ENCODE data around the gene PPP4R3A. TPM values are rescaled to one million over a fixed set of nuclear protein-coding genes. Genes with fewer than 3 reads are reported as not detected.

The PPP4R3A gene
- total and polyA plus RNA-seq, 11 donors, result 32.8 to 53.4 (median 42.3) TPM

GRCh38 chr14:91519239-91520036 lies 9.3 kb upstream of the PPP4R3A start:
- no peak for DNase-seq
- Histone ChIP-seq H3K9me3 (no peaks in the 10 kb centered on the region), H3K4me1 (no peaks in the 10 kb centered on the region), H3K27me3 (peaks cover 0 to 12% (median 0%) of the 10 kb centered on the region in 9 donors), H3K27ac (no peak overlapping the region), H3K36me3 (no peaks in the 10 kb centered on the region), H3K4me3 (no peak overlapping the region)
- WGBS, 4 donors, result 87 to 91% (median 90%) methylated on average over 6 of the region's 6 CpGs
- no peak for TF ChIP-seq POLR2A (IDR thresholded peaks at IDR 0.05)
- TF ChIP-seq CTCF (IDR thresholded peaks at IDR 0.05), result no peak
- intact Hi-C loops (cut with DNase I), result no loop called here
- ATAC-seq, result no peak

GRCh38 chr14:91516663-91517388 lies 6.7 kb upstream of the PPP4R3A start:
- H3K27ac ChIP-seq, result no peak overlapping the region
- H3K27me3 ChIP-seq, result peaks cover 0 to 12% (median 0%) of the 10 kb centered on the region in 9 donors
- no peaks in the 10 kb centered on the region for H3K4me1 ChIP-seq
- intact Hi-C loops (cut with DNase I), result no loop called here
- H3K4me3 ChIP-seq, result no peak overlapping the region
- no peak for ATAC-seq
- 59 to 75% (median 69%) methylated on average over 7 of the region's 7 CpGs for WGBS, 4 donors
- H3K9me3 ChIP-seq, result no peaks in the 10 kb centered on the region
- no peak for DNase-seq
- no peak for TF ChIP-seq CTCF (IDR thresholded peaks at IDR 0.05)
- TF ChIP-seq POLR2A (IDR thresholded peaks at IDR 0.05), result no peak
- H3K36me3 ChIP-seq, result no peaks in the 10 kb centered on the region

GRCh38 chr14:91515979-91516378 lies 5.9 kb upstream of the PPP4R3A start:
- no peak overlapping the region for H3K4me3 ChIP-seq
- H3K36me3 ChIP-seq, result no peaks in the 10 kb centered on the region
- no peak for ATAC-seq
- H3K4me1 ChIP-seq, result peaks cover 0 to 6% (median 1%) of the 10 kb centered on the region in 12 donors
- H3K27me3 ChIP-seq, result peaks cover 0 to 12% (median 0%) of the 10 kb centered on the region in 9 donors
- WGBS, 4 donors, result 71 to 79% (median 75%) methylated on average over 7 of the region's 7 CpGs
- no peaks in the 10 kb centered on the region for H3K9me3 ChIP-seq
- intact Hi-C loops (cut with DNase I), result no loop called here
- H3K27ac ChIP-seq, result no peak overlapping the region
- no peak for DNase-seq
- no peak for TF ChIP-seq CTCF (IDR thresholded peaks at IDR 0.05)
- no peak for TF ChIP-seq POLR2A (IDR thresholded peaks at IDR 0.05)

- peaks cover 0 to 34% (median 19%) of the 10 kb centered on the region in 12 donors for H3K4me1 ChIP-seq
- no peak for ATAC-seq
- intact Hi-C loops (cut with DNase I), result loop anchor here in 1 of 10 donors (5.0 kb wide), 1 partner anchor 1271 kb away; no protein-coding TSS in a partner anchor
Measured at GRCh38 chr14:91511043-91511383, 903 bp upstream of the PPP4R3A start.

More at GRCh38 chr14:91511043-91511383, 903 bp upstream of the PPP4R3A start:
- no peak for TF ChIP-seq POLR2A (IDR thresholded peaks at IDR 0.05)
- TF ChIP-seq CTCF (IDR thresholded peaks at IDR 0.05), result no peak
- H3K4me3 ChIP-seq, result peak overlapping the region; percentile 73 to 100 (median 88)
- peak overlapping the region; percentile 94 to 100 (median 99) for H3K27ac ChIP-seq
- DNase-seq, result no peak
- 35 to 41% (median 36%) methylated on average over 9 of the region's 9 CpGs for WGBS, 4 donors
- no peaks in the 10 kb centered on the region for H3K9me3 ChIP-seq
- no peaks in the 10 kb centered on the region for H3K27me3 ChIP-seq
- peaks cover 0 to 10% (median 0%) of the 10 kb centered on the region in 9 donors for H3K36me3 ChIP-seq

Data from heart left ventricle (tissue), 16 donors.